ENCODE results near the gene LGR5. TPM values are rescaled to one million over a fixed set of nuclear protein-coding genes. Genes with fewer than 3 reads are reported as not detected.

Gene LGR5
- total and polyA plus RNA-seq, 2 donors (not counting 3 experiments of a cell fraction or from before 2014, with no cell fraction given): not detected

- no peak for DNase-seq (ENCODE audit: low read depth, low spot score)
These were observed 36.9 kb downstream of the LGR5 start for GRCh38 chr12:71476513-71476912.

More at GRCh38 chr12:71476513-71476912, 36.9 kb downstream of the LGR5 start:
- Histone ChIP-seq H3K9me1 (replicated peaks; ENCODE audit: control insufficient read depth, extremely low read depth, insufficient read depth, low read length) (no peaks in the 10 kb centered on the region), H3K4me2 (ENCODE audit: insufficient read depth, low read length) (no peak overlapping the region), H4K20me1 (replicated peaks; ENCODE audit: control insufficient read depth, extremely low read depth, insufficient read depth, low read length) (no peaks in the 10 kb centered on the region), H3K27ac (ENCODE audit: insufficient read depth, low read depth, low read length) (no peak overlapping the region), H3K4me1 (ENCODE audit: control insufficient read depth, extremely low read depth, insufficient read depth, low read length) (no peaks in the 10 kb centered on the region), H3K4me3 (replicated peaks in 1 of 3; ENCODE audit: insufficient read depth in 1 of 3, low read depth in 1 of 3, low read length in 3 of 3) (no peak overlapping the region), H3K36me3 (ENCODE audit: control insufficient read depth in 2 of 2, extremely low read depth in 1 of 2, insufficient read depth in 2 of 2, low read length in 2 of 2) (no peaks in the 10 kb centered on the region), H3K9me3 (replicated peaks; ENCODE audit: control insufficient read depth, insufficient read depth, low read length) (no peaks in the 10 kb centered on the region), H3K9ac (replicated peaks; ENCODE audit: extremely low read depth, insufficient read depth, low read length) (no peak overlapping the region), H2AFZ (ENCODE audit: low read depth, low read length) (no peak overlapping the region), H3K27me3 (ENCODE audit: control insufficient read depth in 2 of 2, insufficient read depth in 2 of 2, low read length in 2 of 2) (peaks cover 2% of the 10 kb centered on the region in 2 experiments), H3K79me2 (ENCODE audit: control insufficient read depth, insufficient read depth, low read length) (no peaks in the 10 kb centered on the region)
- ChIA-PET POLR2A (no interaction called here), CTCF (no interaction called here)
- BruUV-seq (replicated peaks): no TSS peak
- intact Hi-C loops (cut with micrococcal nuclease): no loop called here
- dilution Hi-C loops (cut with MboI; ENCODE audit: extremely low pct_ligation_motif_present, low sequenced_read_pairs): no loop called here
- TF ChIP-seq JUN (IDR thresholded peaks at IDR 0.05; ENCODE audit: borderline replicate concordance, insufficient read depth, insufficient read length, low read depth): no peak
- TF ChIP-seq FOS (IDR thresholded peaks at IDR 0.05; ENCODE audit: borderline replicate concordance, insufficient read depth, low read length): no peak
- TF ChIP-seq GATA2 (IDR thresholded peaks at IDR 0.05; ENCODE audit: insufficient read depth, insufficient read length, low read depth, low read length): no peak
- no peak for TF ChIP-seq EZH2 (IDR thresholded peaks at IDR 0.05; ENCODE audit: borderline replicate concordance, low read depth, low read length, severe bottlenecking)
- no peak for TF ChIP-seq POLR2A (IDR thresholded peaks at IDR 0.05; ENCODE audit: low read depth, low read length)
- no peak for TF ChIP-seq POLR2AphosphoS5 (IDR thresholded peaks at IDR 0.05; ENCODE audit: insufficient read depth, low read depth, low read length)
- no peak for TF ChIP-seq MAX (IDR thresholded peaks at IDR 0.05; ENCODE audit: insufficient read depth, insufficient read length)
- no peak for TF ChIP-seq CTCF (IDR thresholded peaks at IDR 0.05; ENCODE audit: extremely low read depth in 1 of 2, insufficient read depth in 1 of 2, low read depth in 1 of 2, low read length in 2 of 2)
- TF ChIP-seq MYC (IDR thresholded peaks at IDR 0.05; ENCODE audit: low read depth, low read length): no peak
- no peak for FAIRE-seq

Data from endothelial cell of umbilical vein (primary cell).